Endodermal cell (in vitro differentiated cells): ENCODE data around the gene KIF26B. TPM values are rescaled to one million over a fixed set of nuclear protein-coding genes. Genes with fewer than 3 reads are reported as not detected.

Experiments used
- DNase-seq: peaks from one replicate; pipeline ENCODE4 v3.0.0-alpha.2; 2017
- H3K27ac ChIP-seq: 2 replicates; pipeline ENCODE4 v1.5.1; 2013; ENCODE audit warnings: mild to moderate bottlenecking, low read depth, low read length, moderate library complexity
- H3K27me3 ChIP-seq: 2 replicates; pipeline ENCODE4 v1.6.1; 2013; ENCODE audit warnings: mild to moderate bottlenecking, low read length, moderate library complexity; ENCODE audit not compliant: insufficient read depth, control insufficient read depth, poor library complexity, severe bottlenecking
- H3K36me3 ChIP-seq: 2 replicates; pipeline ENCODE4 v1.7.0; 2013; ENCODE audit warnings: mild to moderate bottlenecking, low read length, moderate library complexity; ENCODE audit not compliant: control insufficient read depth, insufficient read depth
- H3K4me1 ChIP-seq: one replicate; pipeline ENCODE4 v1.7.0; 2013; ENCODE audit warnings: low read length; ENCODE audit not compliant: control insufficient read depth, insufficient read depth
- H3K4me3 ChIP-seq: 2 replicates; pipeline ENCODE4 v1.5.1; 2013; ENCODE audit warnings: mild to moderate bottlenecking, low read length, moderate library complexity
- H3K9ac ChIP-seq: 2 replicates; pipeline ENCODE4 v1.6.1; 2013; ENCODE audit warnings: mild to moderate bottlenecking, low read length, moderate library complexity; ENCODE audit not compliant: poor library complexity, severe bottlenecking; ENCODE audit errors: extremely low read depth
- H3K9me3 ChIP-seq: 2 replicates; pipeline ENCODE4 v1.6.1; 2013; ENCODE audit warnings: mild to moderate bottlenecking, low read length, moderate library complexity; ENCODE audit not compliant: control insufficient read depth
- H3K27ac Mint-ChIP-seq: 2 replicates; pipeline ENCODE4 v1.8.0; 2020; ENCODE audit warnings: mixed read lengths
- H3K27me3 Mint-ChIP-seq: 2 replicates; pipeline ENCODE4 v1.8.0; 2021; ENCODE audit warnings: mild to moderate bottlenecking, mixed read lengths; ENCODE audit not compliant: insufficient read depth
- H3K36me3 Mint-ChIP-seq: 2 replicates; pipeline ENCODE4 v1.8.0; 2020; ENCODE audit warnings: low read depth, mixed read lengths
- H3K4me1 Mint-ChIP-seq: 2 replicates; pipeline ENCODE4 v1.8.0; 2020; ENCODE audit warnings: mixed read lengths
- H3K4me3 Mint-ChIP-seq: 2 replicates; pipeline ENCODE4 v1.8.0; 2020; ENCODE audit warnings: mild to moderate bottlenecking, moderate library complexity, mixed read lengths
- H3K9me3 Mint-ChIP-seq: 2 replicates; pipeline ENCODE4 v1.8.0; 2020; ENCODE audit warnings: mild to moderate bottlenecking, mixed read lengths
- WGBS, 2 experiments: methylation state at CpG; one replicate each; pipeline versions ENCODE4 v1.1.5 to v1.1.7; 2013; ENCODE audit warnings: missing lambda C conversion rate in 2 of 2, mixed read lengths in 1 of 2; ENCODE audit not compliant: insufficient coverage in 1 of 2, insufficient read length in 1 of 2; 5-methylcytosine and 5-hydroxymethylcytosine counted together
- total RNA-seq, 2 donors: library from RNA; stranded (reverse); fragmentation: NEBNext Ultra II Directional in 1 of 2; extraction: Animal tissue kit (Norgen Biotek cat#: 25700) in 1 of 2; gene quantifications; 2 replicates in 1 of 2; 3 replicates in 1 of 2; pipeline ENCODE4 v1.2.1, GENCODE V29; 2021
- TF ChIP-seq, protein P1 (sequence below): fragments of 200-600 bp; sonication (generic); conservative IDR thresholded peaks from 2 replicates; pipeline ENCODE4 v1.5.0; 2021; ENCODE audit warnings: antibody characterized with exemption, mild to moderate bottlenecking

KIF26B gene
- total RNA-seq, 2 donors from 2014 or later: 12.3 to 21.0 TPM

DNA sequence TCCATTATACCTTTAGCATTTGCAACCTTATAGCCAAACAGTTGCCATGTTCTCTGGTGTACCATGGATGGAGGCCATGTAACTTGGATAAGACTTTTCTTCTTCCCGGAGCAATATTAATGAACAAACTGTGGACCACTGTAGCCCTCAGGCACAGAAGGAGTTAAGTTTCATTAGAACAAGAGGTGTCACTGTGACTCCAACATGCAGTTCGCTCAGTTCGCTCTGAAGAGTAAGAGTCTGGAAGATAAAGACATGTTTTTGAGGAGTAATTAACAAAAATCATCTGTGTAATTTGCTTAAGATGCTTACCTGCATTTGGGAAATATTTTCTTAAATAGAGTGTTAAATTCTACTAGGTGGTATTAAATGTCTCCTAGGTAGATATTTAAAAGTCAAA, 4.1 kb downstream of the KIF26B start:
- Mint-ChIP-seq H3K9me3 (no peaks in the 10 kb centered on the region), H3K27ac (no peak overlapping the region), H3K27me3 (peaks cover 30% of the 10 kb centered on the region), H3K4me1 (peaks cover 10% of the 10 kb centered on the region), H3K36me3 (peaks cover 16% of the 10 kb centered on the region), H3K4me3 (no peak overlapping the region)
- H3K4me3 ChIP-seq: peak overlapping the region; percentile 96
- DNase-seq: no peak
- H3K27me3 ChIP-seq: peaks cover 5% of the 10 kb centered on the region
- H3K27ac ChIP-seq: no peak overlapping the region
- no peaks in the 10 kb centered on the region for H3K4me1 ChIP-seq
- TF ChIP-seq, protein P1, sequence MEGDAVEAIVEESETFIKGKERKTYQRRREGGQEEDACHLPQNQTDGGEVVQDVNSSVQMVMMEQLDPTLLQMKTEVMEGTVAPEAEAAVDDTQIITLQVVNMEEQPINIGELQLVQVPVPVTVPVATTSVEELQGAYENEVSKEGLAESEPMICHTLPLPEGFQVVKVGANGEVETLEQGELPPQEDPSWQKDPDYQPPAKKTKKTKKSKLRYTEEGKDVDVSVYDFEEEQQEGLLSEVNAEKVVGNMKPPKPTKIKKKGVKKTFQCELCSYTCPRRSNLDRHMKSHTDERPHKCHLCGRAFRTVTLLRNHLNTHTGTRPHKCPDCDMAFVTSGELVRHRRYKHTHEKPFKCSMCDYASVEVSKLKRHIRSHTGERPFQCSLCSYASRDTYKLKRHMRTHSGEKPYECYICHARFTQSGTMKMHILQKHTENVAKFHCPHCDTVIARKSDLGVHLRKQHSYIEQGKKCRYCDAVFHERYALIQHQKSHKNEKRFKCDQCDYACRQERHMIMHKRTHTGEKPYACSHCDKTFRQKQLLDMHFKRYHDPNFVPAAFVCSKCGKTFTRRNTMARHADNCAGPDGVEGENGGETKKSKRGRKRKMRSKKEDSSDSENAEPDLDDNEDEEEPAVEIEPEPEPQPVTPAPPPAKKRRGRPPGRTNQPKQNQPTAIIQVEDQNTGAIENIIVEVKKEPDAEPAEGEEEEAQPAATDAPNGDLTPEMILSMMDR: no peak
- WGBS, 2 experiments: 92 to 100% methylated on average over 2 to 3 of the region's 3 CpGs
- peaks cover 19% of the 10 kb centered on the region for H3K9me3 ChIP-seq
- H3K36me3 ChIP-seq: peaks cover 27% of the 10 kb centered on the region
- no peak overlapping the region for H3K9ac ChIP-seq

DNA sequence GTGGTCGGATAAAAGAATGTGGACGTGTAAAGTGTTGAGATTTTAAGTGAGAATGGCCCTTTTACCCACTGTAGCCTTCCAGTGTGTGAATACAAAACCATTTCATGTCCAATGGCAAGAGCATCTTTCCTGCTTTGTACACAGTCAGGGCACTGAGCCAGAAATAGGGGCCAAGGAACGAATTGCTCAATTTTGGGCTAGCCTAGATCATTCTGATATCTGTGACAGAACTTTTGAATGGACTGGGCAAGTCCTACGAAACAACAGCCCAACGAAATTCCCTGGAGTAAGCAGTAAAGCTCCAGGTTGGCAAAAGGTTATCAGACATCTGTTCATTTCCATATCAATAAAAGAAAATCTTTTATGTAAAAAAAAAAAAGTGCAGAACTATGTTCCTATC, 5.5 kb downstream of the KIF26B start:
- H3K4me1 Mint-ChIP-seq: peaks cover 10% of the 10 kb centered on the region
- TF ChIP-seq, protein P1: no peak
- Histone ChIP-seq H3K4me1 (no peaks in the 10 kb centered on the region), H3K27ac (no peak overlapping the region), H3K9me3 (peaks cover 19% of the 10 kb centered on the region), H3K36me3 (peaks cover 27% of the 10 kb centered on the region), H3K9ac (no peak overlapping the region), H3K27me3 (no peaks in the 10 kb centered on the region), H3K4me3 (no peak overlapping the region)
- no peak overlapping the region for H3K27ac Mint-ChIP-seq
- whole genome bisulfite sequencing, 2 experiments: 90% methylated on average over 3 to 5 of the region's 5 CpGs
- H3K9me3 Mint-ChIP-seq: no peaks in the 10 kb centered on the region
- peaks cover 20% of the 10 kb centered on the region for H3K36me3 Mint-ChIP-seq
- H3K4me3 Mint-ChIP-seq: no peak overlapping the region
- DNase-seq: no peak
- peaks cover 27% of the 10 kb centered on the region for H3K27me3 Mint-ChIP-seq

DNA sequence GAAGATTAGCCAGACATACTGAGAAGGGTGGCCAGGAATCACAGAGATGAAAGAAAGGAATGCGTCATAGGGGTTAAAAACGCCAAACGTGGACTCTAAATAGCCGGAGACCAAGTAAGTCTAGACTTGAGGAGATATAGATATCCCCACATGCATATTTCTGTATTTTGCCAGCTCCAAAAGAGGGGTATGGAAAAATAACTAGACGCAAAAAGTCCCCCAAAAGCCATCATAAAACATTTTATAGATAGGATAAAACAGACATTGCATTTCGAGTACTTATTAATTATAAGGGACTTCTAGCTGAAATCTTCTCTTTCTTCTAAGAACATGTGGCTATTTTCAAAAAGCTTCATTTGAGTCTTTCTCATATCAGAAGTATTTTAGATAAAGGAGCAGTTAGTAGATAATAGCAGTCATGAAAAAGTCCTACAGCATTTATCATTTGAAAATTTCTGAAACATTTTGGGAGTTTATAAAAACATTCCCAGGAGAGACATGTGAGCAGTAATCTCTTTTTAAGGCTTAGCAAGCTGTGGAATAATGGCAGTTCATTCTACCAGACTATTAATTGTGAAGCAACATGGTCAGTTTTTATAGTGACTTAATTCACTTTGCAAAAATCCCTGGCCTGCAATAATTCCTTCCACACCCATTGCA, 6.1 kb downstream of the KIF26B start:
- Histone ChIP-seq H3K27ac (no peak overlapping the region), H3K36me3 (peaks cover 27% of the 10 kb centered on the region), H3K27me3 (no peaks in the 10 kb centered on the region), H3K9me3 (peaks cover 19% of the 10 kb centered on the region), H3K4me3 (no peak overlapping the region), H3K9ac (no peak overlapping the region), H3K4me1 (no peaks in the 10 kb centered on the region)
- 91% methylated on average over 4 to 6 of the region's 6 CpGs for WGBS, 2 experiments
- H3K27ac Mint-ChIP-seq: no peak overlapping the region
- peaks cover 23% of the 10 kb centered on the region for H3K27me3 Mint-ChIP-seq
- H3K36me3 Mint-ChIP-seq: peaks cover 23% of the 10 kb centered on the region
- no peak overlapping the region for H3K4me3 Mint-ChIP-seq
- no peak for DNase-seq
- H3K4me1 Mint-ChIP-seq: peaks cover 13% of the 10 kb centered on the region
- H3K9me3 Mint-ChIP-seq: no peaks in the 10 kb centered on the region
- TF ChIP-seq, protein P1: no peak
